ENCODE results near the gene SRGAP3. TPM values are rescaled to one million over a fixed set of nuclear protein-coding genes. Genes with fewer than 3 reads are reported as not detected.

SRGAP3 gene
- total and polyA plus RNA-seq, 2 donors (not counting 1 experiment from before 2014, with no cell fraction given): 0.92 to 12.4 TPM

- Histone ChIP-seq H2AFZ (ENCODE audit: low read length) (no peak overlapping the region), H3K9me3 (ENCODE audit: control insufficient read depth, insufficient read depth, low read depth, low read length) (no peaks in the 10 kb centered on the region), H3K4me3 (replicated peaks in 1 of 4; ENCODE audit: control extremely low read depth in 1 of 4, insufficient read depth in 1 of 4, low read depth in 3 of 4, low read length in 4 of 4) (no peak overlapping the region), H4K20me1 (ENCODE audit: control insufficient read depth, extremely low read depth, insufficient read depth, low read length) (no peaks in the 10 kb centered on the region), H3K9ac (ENCODE audit: insufficient read depth, low read length) (no peak overlapping the region), H3K79me2 (ENCODE audit: control insufficient read depth, insufficient read depth, low read length) (no peaks in the 10 kb centered on the region), H3K27me3 (ENCODE audit: control insufficient read depth, insufficient read depth, low read length) (no peaks in the 10 kb centered on the region), H3K4me1 (ENCODE audit: control insufficient read depth, extremely low read depth, insufficient read depth, low read length) (no peaks in the 10 kb centered on the region), H3K27ac (ENCODE audit: insufficient read depth, low read length) (no peak overlapping the region), H3K36me3 (ENCODE audit: control insufficient read depth, insufficient read depth, low read length) (no peaks in the 10 kb centered on the region), H3K4me2 (ENCODE audit: extremely low read depth, insufficient read depth, low read length) (no peak overlapping the region)
- DNase-seq (ENCODE audit: low read depth in 2 of 2): no peak
- TF ChIP-seq EZH2 (IDR thresholded peaks at IDR 0.05; ENCODE audit: low read length, missing control alignments): no peak
- no peak for TF ChIP-seq CTCF (conservative IDR thresholded peaks at IDR 0.05 in 1 of 2, IDR thresholded peaks at IDR 0.05 in 1 of 2; ENCODE audit: low read depth in 1 of 2, low read length in 2 of 2)
Observed at GRCh38 chr3:9206287-9206686, 43.2 kb downstream of the SRGAP3 start.

GRCh38 chr3:9205345-9206143, 43.9 kb downstream of the SRGAP3 start:
- Histone ChIP-seq H2AFZ (ENCODE audit: low read length) (no peak overlapping the region), H3K4me1 (ENCODE audit: control insufficient read depth, extremely low read depth, insufficient read depth, low read length) (no peaks in the 10 kb centered on the region), H3K9me3 (ENCODE audit: control insufficient read depth, insufficient read depth, low read depth, low read length) (no peaks in the 10 kb centered on the region), H3K4me2 (ENCODE audit: extremely low read depth, insufficient read depth, low read length) (no peak overlapping the region), H3K27me3 (ENCODE audit: control insufficient read depth, insufficient read depth, low read length) (no peaks in the 10 kb centered on the region), H4K20me1 (ENCODE audit: control insufficient read depth, extremely low read depth, insufficient read depth, low read length) (no peaks in the 10 kb centered on the region), H3K36me3 (ENCODE audit: control insufficient read depth, insufficient read depth, low read length) (no peaks in the 10 kb centered on the region), H3K4me3 (replicated peaks in 1 of 4; ENCODE audit: control extremely low read depth in 1 of 4, insufficient read depth in 1 of 4, low read depth in 3 of 4, low read length in 4 of 4) (no peak overlapping the region), H3K9ac (ENCODE audit: insufficient read depth, low read length) (no peak overlapping the region), H3K27ac (ENCODE audit: insufficient read depth, low read length) (no peak overlapping the region), H3K79me2 (ENCODE audit: control insufficient read depth, insufficient read depth, low read length) (no peaks in the 10 kb centered on the region)
- DNase-seq (ENCODE audit: low read depth in 2 of 2): no peak
- no peak for TF ChIP-seq EZH2 (IDR thresholded peaks at IDR 0.05; ENCODE audit: low read length, missing control alignments)
- TF ChIP-seq CTCF (conservative IDR thresholded peaks at IDR 0.05 in 1 of 2, IDR thresholded peaks at IDR 0.05 in 1 of 2; ENCODE audit: low read depth in 1 of 2, low read length in 2 of 2): no peak

DNA sequence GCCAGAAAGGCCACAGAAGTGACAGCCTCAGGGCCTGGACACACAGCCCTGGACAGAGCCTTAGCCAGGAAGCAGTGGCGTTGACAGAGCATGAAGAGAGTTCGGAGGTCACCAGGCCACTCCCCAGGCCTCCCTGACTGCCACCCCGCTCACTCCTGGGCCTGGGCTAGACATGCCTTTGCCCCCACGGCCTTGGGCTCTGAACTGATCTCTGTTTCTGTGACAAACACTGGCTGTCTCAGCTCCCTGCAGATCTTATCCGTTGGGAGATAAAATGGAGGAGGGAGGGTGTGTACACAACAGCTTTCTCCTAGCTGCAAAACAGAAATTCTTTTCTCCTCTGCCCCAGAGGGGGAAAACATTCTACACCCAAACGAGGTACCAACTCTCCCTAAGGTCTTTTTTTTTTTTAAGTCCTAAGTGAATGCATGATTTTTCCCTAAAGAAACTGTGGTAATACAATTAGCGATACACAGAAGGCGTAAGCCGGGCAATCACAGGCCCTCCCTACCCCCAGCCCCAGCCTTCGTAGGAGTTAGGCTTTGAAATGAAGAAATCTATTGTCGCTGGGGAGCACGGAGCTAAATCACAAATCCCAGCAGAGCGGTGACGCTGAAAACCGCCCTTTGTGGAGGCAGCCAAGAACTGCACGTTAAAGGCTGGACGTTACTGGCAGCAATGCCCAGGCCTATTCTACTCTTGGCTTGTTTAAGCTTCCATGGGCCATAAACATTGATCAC, 45.0 kb downstream of the SRGAP3 start:
- no peak overlapping the region for H3K9ac ChIP-seq (ENCODE audit: insufficient read depth, low read length)
- no peak overlapping the region for H3K4me3 ChIP-seq (replicated peaks in 1 of 4; ENCODE audit: control extremely low read depth in 1 of 4, insufficient read depth in 1 of 4, low read depth in 3 of 4, low read length in 4 of 4)
- DNase-seq (ENCODE audit: low read depth in 2 of 2): no peak
- no peaks in the 10 kb centered on the region for H3K27me3 ChIP-seq (ENCODE audit: control insufficient read depth, insufficient read depth, low read length)
- no peaks in the 10 kb centered on the region for H3K79me2 ChIP-seq (ENCODE audit: control insufficient read depth, insufficient read depth, low read length)
- no peak overlapping the region for H2AFZ ChIP-seq (ENCODE audit: low read length)
- no peaks in the 10 kb centered on the region for H4K20me1 ChIP-seq (ENCODE audit: control insufficient read depth, extremely low read depth, insufficient read depth, low read length)
- H3K9me3 ChIP-seq (ENCODE audit: control insufficient read depth, insufficient read depth, low read depth, low read length): no peaks in the 10 kb centered on the region
- H3K36me3 ChIP-seq (ENCODE audit: control insufficient read depth, insufficient read depth, low read length): no peaks in the 10 kb centered on the region
- no peaks in the 10 kb centered on the region for H3K4me1 ChIP-seq (ENCODE audit: control insufficient read depth, extremely low read depth, insufficient read depth, low read length)
- H3K4me2 ChIP-seq (ENCODE audit: extremely low read depth, insufficient read depth, low read length): no peak overlapping the region
- H3K27ac ChIP-seq (ENCODE audit: insufficient read depth, low read length): no peak overlapping the region
- TF ChIP-seq CTCF (conservative IDR thresholded peaks at IDR 0.05 in 1 of 2, IDR thresholded peaks at IDR 0.05 in 1 of 2; ENCODE audit: low read depth in 1 of 2, low read length in 2 of 2) (no peak), EZH2 (IDR thresholded peaks at IDR 0.05; ENCODE audit: low read length, missing control alignments) (no peak)
